HG02678 (cell line): Measurements from ENCODE around the gene PEX3.
"Not testable (repeated sequence)": the region's sequence is repeated elsewhere in the genome, so short reads cannot be mapped to it uniquely, and the experiment has no call there.

Experiments
- ATAC-seq: cut with Tn5 transposase; IDR thresholded peaks from one replicate; pipeline ENCODE4 v1.9.1; 2021; ENCODE audit warnings: mild to moderate bottlenecking, moderate library complexity; ENCODE audit not compliant: unreplicated experiment

PEX3 gene

DNA sequence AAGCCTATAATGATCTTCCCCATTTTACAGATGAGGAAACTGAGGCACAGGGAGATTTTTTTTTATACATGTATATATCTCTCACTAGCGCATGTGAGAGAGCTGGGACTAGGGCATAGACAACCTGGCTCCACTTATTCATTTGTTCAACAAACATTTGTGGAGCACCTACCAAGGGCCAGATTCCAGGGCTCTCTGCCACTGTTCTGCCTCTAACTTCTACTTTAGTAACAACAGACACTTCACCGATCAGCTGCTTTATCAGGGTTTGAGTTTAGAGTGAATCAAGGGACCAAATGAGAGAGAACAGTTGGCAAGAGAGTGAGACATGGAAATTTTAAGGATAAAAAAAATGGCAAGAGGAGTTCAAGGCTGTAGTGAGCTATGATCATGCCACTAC, 7.5 kb upstream of the PEX3 start:
- ATAC-seq = no peak

- not testable (repeated sequence) for ATAC-seq
Measured at GRCh38 chr6:143447865-143448264, 2.7 kb upstream of the PEX3 start.

DNA sequence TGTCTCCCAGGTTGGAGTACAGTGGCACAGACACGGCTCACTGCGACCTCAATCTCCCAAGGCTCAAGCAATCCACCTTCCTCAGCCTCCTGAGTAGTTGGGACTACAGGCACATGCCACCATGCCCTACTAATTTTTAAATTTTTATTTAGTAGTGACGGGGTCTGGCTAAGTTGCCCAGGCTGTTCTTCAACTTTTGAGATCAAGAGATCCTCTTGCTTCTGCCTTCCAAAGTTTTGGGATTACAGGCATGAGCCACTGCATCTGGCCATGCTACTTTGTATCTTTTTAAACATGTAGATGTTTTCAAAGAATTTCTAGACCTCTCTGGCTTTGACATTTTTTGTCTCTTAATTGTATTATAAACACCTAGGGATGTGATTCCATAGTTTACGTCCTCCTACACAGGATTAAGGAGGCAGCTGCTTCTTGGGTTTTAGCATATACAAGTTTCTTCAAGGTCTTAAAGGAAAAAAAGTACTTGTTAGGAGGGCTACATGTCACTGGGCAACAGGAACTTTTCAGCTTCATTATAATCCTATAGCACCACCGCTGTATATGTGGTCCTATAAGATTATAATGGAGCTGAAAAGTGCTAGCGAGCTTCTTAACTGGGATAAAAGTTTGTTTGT, 1.4 kb upstream of the PEX3 start:
- ATAC-seq = no peak

DNA sequence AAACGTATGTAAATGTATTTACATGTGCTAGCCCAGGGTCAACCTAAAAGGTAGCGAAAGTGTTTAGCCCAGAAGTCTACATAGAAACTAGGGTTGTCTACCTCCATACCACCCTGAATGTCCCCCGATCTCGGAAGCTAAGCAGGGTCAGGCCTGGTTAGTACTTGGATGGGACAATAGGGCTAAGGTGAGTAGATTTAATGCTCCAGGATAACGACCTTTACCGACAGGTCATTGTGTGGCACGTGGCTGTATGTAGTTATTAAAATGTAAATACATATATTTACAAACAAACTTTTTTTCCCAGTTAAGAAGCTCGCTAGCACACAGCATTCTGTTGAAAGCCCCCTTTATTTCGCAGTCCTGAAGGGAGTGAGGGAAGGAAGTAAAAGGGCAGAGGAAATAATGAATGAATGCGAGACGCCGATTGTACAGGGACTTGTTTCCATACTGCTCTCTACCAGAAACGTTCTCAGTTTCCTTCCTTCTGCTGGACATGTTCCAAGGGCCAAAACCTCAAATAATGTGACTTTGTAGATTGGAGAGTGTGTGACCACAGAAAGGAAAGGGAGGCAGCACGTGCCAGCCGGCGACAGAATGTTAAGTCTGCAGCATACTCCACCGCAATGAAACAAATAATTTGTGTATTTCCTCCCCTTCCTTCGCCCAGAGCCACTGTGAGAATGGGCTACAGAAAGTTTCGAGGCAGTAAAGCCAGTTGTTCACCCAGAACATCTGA, 722 bp upstream of the PEX3 start:
- peak; percentile 5 for ATAC-seq

DNA sequence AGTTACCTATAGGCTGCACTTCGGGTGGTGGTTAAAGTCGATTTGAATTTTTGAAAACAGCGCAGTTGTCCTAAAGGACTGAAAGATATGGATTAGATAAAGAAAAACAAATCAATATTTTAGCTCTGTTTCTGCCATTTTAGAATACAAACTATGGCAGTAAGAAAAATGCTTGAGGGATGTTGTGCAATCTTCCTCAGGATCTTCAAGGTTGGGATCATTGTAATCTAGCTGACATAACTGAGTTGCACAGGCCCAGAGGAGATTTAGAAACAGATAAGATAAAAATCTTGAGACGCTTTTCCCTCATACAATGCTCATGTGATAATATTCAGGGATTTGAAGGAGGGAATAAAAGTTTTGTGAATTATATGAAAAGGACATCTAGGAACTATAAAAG, 926 bp downstream of the PEX3 start:
- ATAC-seq = no peak

GRCh38 chr6:143457563-143458359, 7.2 kb downstream of the PEX3 start:
- no peak for ATAC-seq

DNA sequence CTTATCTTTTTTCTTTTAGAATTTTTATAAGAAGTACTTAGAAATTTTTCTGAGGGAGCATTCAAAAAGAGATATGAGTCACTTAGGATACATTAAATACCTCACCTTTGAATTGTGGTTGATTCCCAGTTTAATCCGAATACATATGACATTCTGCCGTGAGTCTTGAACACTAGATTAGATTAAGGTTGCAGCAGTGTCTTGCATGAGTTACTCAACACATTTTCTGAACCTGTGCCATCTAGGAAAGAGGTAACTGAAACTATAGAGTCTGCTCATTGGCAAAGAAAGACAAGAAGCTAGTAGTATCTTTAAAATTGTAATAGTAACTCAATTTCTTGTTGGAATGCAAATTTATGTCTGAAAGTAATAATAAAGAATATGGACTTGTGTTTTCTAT, 14.9 kb downstream of the PEX3 start:
- no peak for ATAC-seq

- ATAC-seq = no peak
Measured at GRCh38 chr6:143468026-143468425, 17.4 kb downstream of the PEX3 start.

DNA sequence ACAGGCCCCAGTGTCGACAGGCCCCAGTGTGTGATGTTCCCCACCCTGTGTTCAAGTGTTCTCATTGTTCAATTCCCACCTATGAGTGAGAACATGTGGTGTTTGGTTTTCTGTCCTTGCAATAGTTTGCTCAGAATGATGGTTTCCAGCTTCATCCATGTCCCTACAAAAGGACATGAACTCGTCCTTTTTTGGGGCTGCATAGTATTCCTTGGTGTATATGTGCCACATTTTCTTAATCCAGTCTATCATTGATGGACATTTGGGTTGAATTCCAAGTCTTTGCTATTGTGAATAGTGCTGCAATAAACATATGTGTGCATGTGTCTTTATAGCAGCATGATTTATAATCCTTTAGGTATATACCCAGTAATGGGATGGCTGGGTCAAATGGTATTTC, 18.2 kb downstream of the PEX3 start:
- ATAC-seq = not testable (repeated sequence)

DNA sequence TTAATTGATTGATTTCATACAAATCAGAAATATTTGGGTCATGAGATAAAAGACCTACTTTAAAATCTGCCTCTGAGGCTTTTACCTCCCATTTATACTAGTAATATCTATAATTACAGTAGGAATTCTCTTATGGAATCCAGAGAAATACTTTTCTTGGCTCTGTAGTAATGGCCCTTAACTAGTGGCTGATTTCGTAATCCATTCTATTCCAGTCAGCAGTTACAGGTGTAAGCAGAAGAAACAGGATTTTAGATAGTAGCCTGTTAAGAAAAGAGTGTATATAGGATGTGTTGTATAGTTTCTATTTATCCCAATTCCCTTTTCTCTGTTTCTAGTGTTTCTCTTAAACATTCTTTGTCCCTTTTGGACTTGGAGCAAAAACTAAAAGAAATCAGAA, 21.2 kb downstream of the PEX3 start:
- ATAC-seq = no peak

GRCh38 chr6:143476545-143476944, 25.9 kb downstream of the PEX3 start:
- ATAC-seq = no peak

DNA sequence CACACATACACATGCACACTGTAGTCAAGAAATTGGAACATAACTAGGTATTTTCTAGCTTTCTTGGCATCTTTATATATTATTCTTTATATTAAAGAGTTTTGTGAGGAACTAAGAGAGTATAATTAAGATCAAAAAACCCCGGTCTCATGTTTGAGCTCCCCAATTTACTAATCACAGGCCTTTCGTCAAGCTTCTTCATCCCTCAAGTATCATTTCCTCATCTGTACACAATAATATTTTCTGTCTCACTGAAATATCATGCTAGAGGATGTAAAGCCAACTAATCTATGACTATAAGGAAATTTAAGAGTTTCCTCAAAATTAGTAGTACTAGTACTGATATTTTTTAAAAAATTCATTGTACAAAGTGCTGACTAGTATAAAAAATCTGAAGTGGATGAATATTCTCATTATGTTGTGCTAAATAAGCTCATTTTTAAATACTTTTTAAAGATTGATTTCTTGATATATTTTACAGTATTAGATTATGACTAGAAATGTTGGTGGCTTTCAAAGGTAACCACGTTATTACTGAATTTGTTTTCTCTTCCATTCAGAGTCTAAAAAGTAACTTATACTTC, 28.0 kb downstream of the PEX3 start:
- ATAC-seq = no peak

- ATAC-seq = no peak
Measured at GRCh38 chr6:143482593-143482992, 32.0 kb downstream of the PEX3 start.

- no peak for ATAC-seq
Measured at GRCh38 chr6:143485967-143486366, 35.4 kb downstream of the PEX3 start.

DNA sequence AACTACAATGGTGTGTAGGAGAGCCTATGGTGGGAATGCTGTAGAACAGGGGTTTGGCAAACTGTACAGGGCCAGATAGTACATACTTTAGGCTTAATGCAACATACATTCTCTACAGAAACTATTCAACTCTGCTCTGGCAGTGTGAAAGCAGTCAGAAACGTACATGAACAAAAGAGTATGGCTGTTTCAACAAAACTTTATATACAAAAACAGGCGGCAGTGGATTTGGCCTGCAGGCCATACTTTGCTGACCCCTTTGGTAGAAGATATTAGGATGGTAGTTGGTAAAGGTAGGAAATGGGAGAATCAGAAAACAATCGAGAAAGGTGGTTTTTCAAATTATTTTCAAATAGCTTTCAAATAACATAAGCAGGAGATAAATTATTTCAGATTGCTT, 36.1 kb downstream of the PEX3 start:
- ATAC-seq = no peak

- no peak for ATAC-seq
Measured at GRCh38 chr6:143490244-143490643, 39.6 kb downstream of the PEX3 start.

DNA sequence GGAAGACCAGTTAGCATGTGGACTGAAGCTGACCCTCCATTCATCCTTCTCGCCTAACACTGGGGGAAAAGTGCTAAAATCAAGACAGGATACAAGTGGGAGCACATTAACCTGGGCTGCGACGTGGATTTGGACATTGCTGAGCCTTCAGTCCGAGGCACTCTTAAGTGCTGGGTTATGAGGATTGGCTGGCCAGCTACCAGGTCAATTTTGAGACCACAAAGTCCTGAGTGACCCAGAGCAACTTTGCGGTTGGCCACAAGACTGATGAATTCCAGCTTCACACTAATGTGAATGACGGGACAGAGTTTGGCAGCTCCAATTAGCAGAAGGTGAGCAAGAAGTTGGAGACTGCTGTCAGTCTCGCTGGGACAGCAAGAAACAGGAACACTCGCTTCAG, 40.2 kb downstream of the PEX3 start:
- no peak for ATAC-seq

- no peak for ATAC-seq
Measured at GRCh38 chr6:143496974-143497373, 46.4 kb downstream of the PEX3 start.

- ATAC-seq = no peak
Measured at GRCh38 chr6:143498428-143498827, 47.8 kb downstream of the PEX3 start.

GRCh38 chr6:143501851-143502250, 51.2 kb downstream of the PEX3 start:
- ATAC-seq = no peak

GRCh38 chr6:143504369-143504768, 53.8 kb downstream of the PEX3 start:
- ATAC-seq = no peak

GRCh38 chr6:143505111-143505510, 54.5 kb downstream of the PEX3 start:
- peak; percentile 33 for ATAC-seq
